OCI-LY7 (cell line): Measurements from ENCODE around the gene GRID1. TPM values are rescaled to one million over a fixed set of nuclear protein-coding genes. Genes with fewer than 3 reads are reported as not detected.

Experiments
- BruUV-seq: library from RNA; stranded (reverse); fragments of 400-500 nt; replicated peaks from 2 replicates; lab custom pipeline; 2021; lab: Mats Ljungman, UMichigan
- CTCF ChIA-PET: fragments of 300-600 bp; sonication (Branson Sonifier 250); formaldehyde crosslinking; loops from one replicate; lab custom pipeline; 2022; ENCODE audit warnings: antibody characterized with exemption; ENCODE audit not compliant: unreplicated experiment; lab: Charles Lee
- POLR2A ChIA-PET: fragments of 300-600 bp; sonication (Branson Sonifier 250); formaldehyde crosslinking; loops from one replicate; lab custom pipeline; 2022; ENCODE audit warnings: antibody characterized with exemption; lab: Charles Lee
- DNase-seq: peaks from one replicate; pipeline ENCODE4 v3.0.0-alpha.2; 2015; ENCODE audit warnings: low spot score
- H2AFZ ChIP-seq: fragments of 200-600 bp; sonication (generic), shearing (Covaris generic); 2 replicates; pipeline ENCODE4 v1.6.1; 2014; ENCODE audit warnings: mild to moderate bottlenecking, antibody characterized with exemption, low read length, moderate library complexity
- H3K27ac ChIP-seq: fragments of 200-600 bp; sonication (generic); 2 replicates; pipeline ENCODE4 v1.5.1; 2014; ENCODE audit warnings: mixed run types, low read depth, mild to moderate bottlenecking, moderate library complexity, low read length, inconsistent platforms; ENCODE audit not compliant: poor library complexity, severe bottlenecking
- H3K36me3 ChIP-seq: fragments of 200-600 bp; sonication (generic); 2 replicates; pipeline ENCODE4 v1.6.1; 2014; ENCODE audit warnings: mild to moderate bottlenecking, antibody characterized with exemption, low read length, moderate library complexity, mixed read lengths; ENCODE audit not compliant: insufficient read depth
- H3K4me1 ChIP-seq: fragments of 200-600 bp; sonication (generic); 2 replicates; pipeline ENCODE4 v1.5.1; 2014; ENCODE audit warnings: mild to moderate bottlenecking, low read length; ENCODE audit not compliant: insufficient read depth, poor library complexity, severe bottlenecking
- H3K4me2 ChIP-seq: fragments of 200-600 bp; sonication (generic); 2 replicates; pipeline ENCODE4 v1.6.1; 2014; ENCODE audit warnings: mild to moderate bottlenecking, low read length
- H3K4me3 ChIP-seq: fragments of 200-600 bp; sonication (generic); 2 replicates; pipeline ENCODE4 v1.5.1; 2014; ENCODE audit warnings: mild to moderate bottlenecking, low read depth, low read length; ENCODE audit not compliant: poor library complexity, severe bottlenecking
- H3K79me2 ChIP-seq: fragments of 200-600 bp; sonication (generic); 2 replicates; pipeline ENCODE4 v1.6.1; 2016; ENCODE audit warnings: low read depth, mild to moderate bottlenecking, low read length, moderate library complexity, mixed read lengths; ENCODE audit not compliant: insufficient read depth
- H3K9me2 ChIP-seq: fragments of 200-600 bp; sonication (generic); 2 replicates; pipeline ENCODE4 v1.6.1; 2016; ENCODE audit warnings: mild to moderate bottlenecking, low read length, mixed read lengths; ENCODE audit not compliant: insufficient read depth
- H3K9me3 ChIP-seq: fragments of 200-600 bp; sonication (generic); 2 replicates; pipeline ENCODE4 v1.6.1; 2014; ENCODE audit warnings: mild to moderate bottlenecking, mixed run types, low read length, mixed read lengths
- H4K20me1 ChIP-seq: fragments of 200-600 bp; sonication (generic); 2 replicates; pipeline ENCODE4 v1.6.1; 2014; ENCODE audit warnings: mild to moderate bottlenecking, antibody characterized with exemption, low read length, moderate library complexity, mixed read lengths; ENCODE audit not compliant: insufficient read depth
- EZH2phosphoT487 ChIP-seq: fragments of 200-600 bp; sonication (generic); IDR thresholded peaks from 2 replicates; pipeline ENCODE4 v1.6.1; 2018; ENCODE audit warnings: low read depth, borderline replicate concordance, mild to moderate bottlenecking, mixed run types, antibody characterized with exemption, low read length, moderate library complexity, mixed read lengths
- intact Hi-C: fragments of 100-400 bp; cut with micrococcal nuclease; formaldehyde crosslinking; loops from one replicate; pipeline ENCODE4 v1.10.0; 2022; ENCODE audit not compliant: unreplicated experiment
- total RNA-seq, 2 experiments: library from RNA; depleted of rRNA in 1 of 2; stranded (reverse); fragments of >200 nt in 1 of 2; shearing (Covaris generic) in 1 of 2; gene quantifications; 2 replicates each; pipeline ENCODE4 v1.2.3, GENCODE V29; 2014 to 2022
- TF ChIP-seq, protein P1 (sequence below): fragments of 200-600 bp; sonication (generic); conservative IDR thresholded peaks from 2 replicates; pipeline ENCODE4 v1.5.1; 2014; ENCODE audit warnings: mild to moderate bottlenecking, antibody characterized with exemption, low read length, moderate library complexity, mixed read lengths

Gene GRID1
- total RNA-seq, 2 experiments from 2014 or later, result 1.6 to 3.7 TPM

GRCh38 chr10:85916994-85917573 is 449.5 kb downstream of the GRID1 start:
- H2AFZ ChIP-seq, result no peak overlapping the region
- no peak overlapping the region for H3K27ac ChIP-seq
- POLR2A ChIA-PET, result interaction anchor here (1.1 kb wide), 1 partner anchor 54 kb away, joined by 3 read pairs; no protein-coding TSS in a partner anchor
- CTCF ChIA-PET, result no interaction called here
- H4K20me1 ChIP-seq, result no peaks in the 10 kb centered on the region
- H3K9me3 ChIP-seq, result no peaks in the 10 kb centered on the region
- H3K4me1 ChIP-seq, result no peaks in the 10 kb centered on the region
- no peak for DNase-seq
- H3K36me3 ChIP-seq, result no peaks in the 10 kb centered on the region
- BruUV-seq, result no TSS peak
- no peaks in the 10 kb centered on the region for H3K79me2 ChIP-seq
- no peaks in the 10 kb centered on the region for H3K9me2 ChIP-seq
- no peak overlapping the region for H3K4me2 ChIP-seq
- intact Hi-C loops, result no loop called here
- H3K4me3 ChIP-seq, result no peak overlapping the region
- no peak for TF ChIP-seq EZH2phosphoT487
- TF ChIP-seq, protein P1, sequence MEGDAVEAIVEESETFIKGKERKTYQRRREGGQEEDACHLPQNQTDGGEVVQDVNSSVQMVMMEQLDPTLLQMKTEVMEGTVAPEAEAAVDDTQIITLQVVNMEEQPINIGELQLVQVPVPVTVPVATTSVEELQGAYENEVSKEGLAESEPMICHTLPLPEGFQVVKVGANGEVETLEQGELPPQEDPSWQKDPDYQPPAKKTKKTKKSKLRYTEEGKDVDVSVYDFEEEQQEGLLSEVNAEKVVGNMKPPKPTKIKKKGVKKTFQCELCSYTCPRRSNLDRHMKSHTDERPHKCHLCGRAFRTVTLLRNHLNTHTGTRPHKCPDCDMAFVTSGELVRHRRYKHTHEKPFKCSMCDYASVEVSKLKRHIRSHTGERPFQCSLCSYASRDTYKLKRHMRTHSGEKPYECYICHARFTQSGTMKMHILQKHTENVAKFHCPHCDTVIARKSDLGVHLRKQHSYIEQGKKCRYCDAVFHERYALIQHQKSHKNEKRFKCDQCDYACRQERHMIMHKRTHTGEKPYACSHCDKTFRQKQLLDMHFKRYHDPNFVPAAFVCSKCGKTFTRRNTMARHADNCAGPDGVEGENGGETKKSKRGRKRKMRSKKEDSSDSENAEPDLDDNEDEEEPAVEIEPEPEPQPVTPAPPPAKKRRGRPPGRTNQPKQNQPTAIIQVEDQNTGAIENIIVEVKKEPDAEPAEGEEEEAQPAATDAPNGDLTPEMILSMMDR, result no peak

GRCh38 chr10:85916286-85916685 is 450.3 kb downstream of the GRID1 start:
- no peak overlapping the region for H3K4me2 ChIP-seq
- H3K4me1 ChIP-seq, result no peaks in the 10 kb centered on the region
- no peak for TF ChIP-seq EZH2phosphoT487
- TF ChIP-seq, protein P1, result no peak
- DNase-seq, result no peak
- ChIA-PET POLR2A (no interaction called here), CTCF (no interaction called here)
- no peaks in the 10 kb centered on the region for H3K9me2 ChIP-seq
- H2AFZ ChIP-seq, result no peak overlapping the region
- no peak overlapping the region for H3K4me3 ChIP-seq
- H3K36me3 ChIP-seq, result no peaks in the 10 kb centered on the region
- H3K9me3 ChIP-seq, result no peaks in the 10 kb centered on the region
- no peaks in the 10 kb centered on the region for H3K79me2 ChIP-seq
- BruUV-seq, result no TSS peak
- intact Hi-C loops, result no loop called here
- H3K27ac ChIP-seq, result no peak overlapping the region
- no peaks in the 10 kb centered on the region for H4K20me1 ChIP-seq

DNA sequence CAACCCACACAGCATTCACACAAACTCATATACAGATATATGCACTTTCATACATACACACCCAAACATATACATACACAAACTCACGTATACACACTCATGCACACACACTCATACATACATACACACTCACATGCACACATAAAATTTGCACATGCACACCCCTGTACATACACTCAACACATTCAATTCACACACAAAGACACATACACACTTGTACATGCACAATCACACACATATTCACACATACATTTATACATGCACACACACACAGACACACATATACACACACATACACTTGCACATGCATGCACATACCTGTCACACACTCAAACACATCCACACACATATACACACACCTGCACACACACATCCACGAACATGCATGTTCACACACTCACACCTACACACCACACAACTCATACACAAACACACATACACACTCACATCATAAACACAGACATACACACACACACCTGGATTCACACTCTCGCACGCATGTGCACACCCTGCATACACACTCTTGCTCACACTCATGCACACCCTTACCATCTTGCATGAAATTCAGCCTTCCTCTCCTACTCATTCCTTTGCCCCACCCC is 451.2 kb downstream of the GRID1 start:
- intact Hi-C loops, result no loop called here
- Histone ChIP-seq H4K20me1 (no peaks in the 10 kb centered on the region), H3K4me1 (no peaks in the 10 kb centered on the region), H3K4me3 (no peak overlapping the region), H3K27ac (no peak overlapping the region), H3K9me3 (no peaks in the 10 kb centered on the region), H3K9me2 (no peaks in the 10 kb centered on the region), H3K36me3 (no peaks in the 10 kb centered on the region), H2AFZ (no peak overlapping the region), H3K4me2 (no peak overlapping the region), H3K79me2 (no peaks in the 10 kb centered on the region)
- no TSS peak for BruUV-seq
- ChIA-PET POLR2A (no interaction called here), CTCF (no interaction called here)
- TF ChIP-seq, protein P1, result no peak
- no peak for TF ChIP-seq EZH2phosphoT487
- DNase-seq, result no peak
